Astrocyte (in vitro differentiated cells and primary cell): ENCODE data around the gene SDSL. TPM values are rescaled to one million over a fixed set of nuclear protein-coding genes. Genes with fewer than 3 reads are reported as not detected.

Experiments
- DNase-seq: peaks from one replicate; pipeline ENCODE4 v3.0.0-alpha.2; 2010; ENCODE audit warnings: low read depth
- FAIRE-seq: peaks from 2 replicates; lab custom pipeline; 2011; peaks lifted over from hg19 to GRCh38; lab: Jason Lieb, UNC
- H2AFZ ChIP-seq: 2 replicates; pipeline ENCODE4 v1.6.0; 2012; ENCODE audit warnings: low read depth, low read length, inconsistent platforms
- H3K27ac ChIP-seq: 2 replicates; pipeline ENCODE4 v1.5.1; 2011; ENCODE audit warnings: low read depth, low read length, inconsistent platforms
- H3K27me3 ChIP-seq: 2 replicates; pipeline ENCODE4 v1.6.0; 2011; ENCODE audit warnings: low read length, inconsistent platforms; ENCODE audit not compliant: insufficient read depth
- H3K36me3 ChIP-seq: 2 replicates; pipeline ENCODE4 v1.5.1; 2011; ENCODE audit warnings: low read length, inconsistent platforms; ENCODE audit not compliant: insufficient read depth
- H3K4me1 ChIP-seq: 2 replicates; pipeline ENCODE4 v1.5.1; 2011; ENCODE audit warnings: low read length, inconsistent platforms; ENCODE audit not compliant: insufficient read depth
- H3K4me2 ChIP-seq: 2 replicates; pipeline ENCODE4 v1.6.0; 2012; ENCODE audit warnings: low read length, inconsistent platforms
- H3K4me3 ChIP-seq: 2 replicates; pipeline ENCODE4 v1.5.1; 2011; ENCODE audit warnings: low read depth, mild to moderate bottlenecking, low read length, inconsistent platforms; ENCODE audit not compliant: insufficient read depth
- H3K79me2 ChIP-seq: 2 replicates; pipeline ENCODE4 v1.6.0; 2012; ENCODE audit warnings: mild to moderate bottlenecking, low read length, inconsistent platforms; ENCODE audit not compliant: insufficient read depth
- H3K9ac ChIP-seq: 2 replicates; pipeline ENCODE4 v1.6.0; 2012; ENCODE audit warnings: mild to moderate bottlenecking, low read length, inconsistent platforms
- H3K9me3 ChIP-seq: 2 replicates; pipeline ENCODE4 v1.5.1; 2012; ENCODE audit warnings: low read depth, mild to moderate bottlenecking, low read length, inconsistent platforms; ENCODE audit not compliant: insufficient read depth
- H4K20me1 ChIP-seq: 2 replicates; pipeline ENCODE4 v1.6.0; 2012; ENCODE audit warnings: low read length, inconsistent platforms; ENCODE audit not compliant: insufficient read depth
- H3K27ac Mint-ChIP-seq: one replicate; pipeline ENCODE4 v1.8.0; 2021; ENCODE audit warnings: mild to moderate bottlenecking, mixed read lengths; ENCODE audit not compliant: unreplicated experiment
- H3K27me3 Mint-ChIP-seq: one replicate; pipeline ENCODE4 v1.8.0; 2021; ENCODE audit warnings: low read depth, mixed read lengths; ENCODE audit not compliant: unreplicated experiment
- H3K36me3 Mint-ChIP-seq: one replicate; pipeline ENCODE4 v1.8.0; 2021; ENCODE audit warnings: low read depth, mixed read lengths; ENCODE audit not compliant: unreplicated experiment
- H3K4me1 Mint-ChIP-seq: one replicate; pipeline ENCODE4 v1.8.0; 2021; ENCODE audit warnings: low read depth, mixed read lengths; ENCODE audit not compliant: unreplicated experiment
- H3K4me3 Mint-ChIP-seq: one replicate; pipeline ENCODE4 v1.8.0; 2021; ENCODE audit warnings: mild to moderate bottlenecking, moderate library complexity, mixed read lengths; ENCODE audit not compliant: unreplicated experiment
- H3K9me3 Mint-ChIP-seq: one replicate; pipeline ENCODE4 v1.8.0; 2021; ENCODE audit warnings: mild to moderate bottlenecking, mixed read lengths; ENCODE audit not compliant: unreplicated experiment
- CTCF ChIP-seq: IDR thresholded peaks from 2 replicates; pipeline ENCODE4 v1.5.1; 2011; ENCODE audit warnings: low read depth, mild to moderate bottlenecking, inconsistent platforms, low read length, moderate library complexity; ENCODE audit not compliant: insufficient read depth
- EZH2 ChIP-seq: IDR thresholded peaks from 2 replicates; pipeline ENCODE4 v1.6.1; 2012; ENCODE audit warnings: mild to moderate bottlenecking, low read length, inconsistent platforms; ENCODE audit not compliant: insufficient read depth
- total RNA-seq: library from RNA; stranded (reverse); gene quantifications from 2 replicates; pipeline ENCODE4 v1.2.1, GENCODE V29; 2021

The SDSL gene
- total RNA-seq, 1 donor from 2014 or later, result 9.5 TPM

GRCh38 chr12:113382206-113382605 lies 40.0 kb upstream of the SDSL start:
- Histone ChIP-seq H3K27ac (no peak overlapping the region), H3K27me3 (no peaks in the 10 kb centered on the region), H3K36me3 (peaks cover 5% of the 10 kb centered on the region), H3K4me3 (no peak overlapping the region), H2AFZ (no peak overlapping the region), H3K9ac (no peak overlapping the region), H3K9me3 (no peaks in the 10 kb centered on the region), H4K20me1 (no peaks in the 10 kb centered on the region), H3K79me2 (no peaks in the 10 kb centered on the region), H3K4me2 (no peak overlapping the region), H3K4me1 (no peaks in the 10 kb centered on the region)
- Mint-ChIP-seq H3K4me1 (no peaks in the 10 kb centered on the region), H3K4me3 (no peak overlapping the region), H3K36me3 (peaks cover 8% of the 10 kb centered on the region), H3K9me3 (no peaks in the 10 kb centered on the region), H3K27ac (no peak overlapping the region), H3K27me3 (no peaks in the 10 kb centered on the region)
- DNase-seq (no peak), FAIRE-seq (no peak)
- TF ChIP-seq CTCF (no peak), EZH2 (no peak)

GRCh38 chr12:113384778-113385177 lies 37.4 kb upstream of the SDSL start:
- Mint-ChIP-seq H3K27ac (no peak overlapping the region), H3K36me3 (peaks cover 11% of the 10 kb centered on the region), H3K27me3 (no peaks in the 10 kb centered on the region), H3K9me3 (no peaks in the 10 kb centered on the region), H3K4me1 (no peaks in the 10 kb centered on the region), H3K4me3 (no peak overlapping the region)
- no peaks in the 10 kb centered on the region for H3K9me3 ChIP-seq
- peaks cover 6% of the 10 kb centered on the region for H3K36me3 ChIP-seq
- no peak overlapping the region for H2AFZ ChIP-seq
- H3K4me3 ChIP-seq, result no peak overlapping the region
- no peaks in the 10 kb centered on the region for H3K27me3 ChIP-seq
- no peaks in the 10 kb centered on the region for H4K20me1 ChIP-seq
- H3K4me1 ChIP-seq, result no peaks in the 10 kb centered on the region
- H3K4me2 ChIP-seq, result no peak overlapping the region
- FAIRE-seq (no peak), DNase-seq (no peak)
- H3K79me2 ChIP-seq, result no peaks in the 10 kb centered on the region
- H3K27ac ChIP-seq, result no peak overlapping the region
- H3K9ac ChIP-seq, result no peak overlapping the region
- TF ChIP-seq CTCF, result no peak
- TF ChIP-seq EZH2, result no peak

- Histone ChIP-seq H3K4me2 (no peak overlapping the region), H3K79me2 (no peaks in the 10 kb centered on the region), H3K27me3 (no peaks in the 10 kb centered on the region), H3K4me3 (no peak overlapping the region), H3K36me3 (peaks cover 5% of the 10 kb centered on the region), H3K9ac (no peak overlapping the region), H4K20me1 (no peaks in the 10 kb centered on the region), H3K9me3 (no peaks in the 10 kb centered on the region), H3K27ac (no peak overlapping the region), H3K4me1 (no peaks in the 10 kb centered on the region), H2AFZ (no peak overlapping the region)
- no peak overlapping the region for H3K4me3 Mint-ChIP-seq
- TF ChIP-seq CTCF, result no peak
- no peak for TF ChIP-seq EZH2
- H3K4me1 Mint-ChIP-seq, result no peaks in the 10 kb centered on the region
- no peak for DNase-seq
- peaks cover 11% of the 10 kb centered on the region for H3K36me3 Mint-ChIP-seq
- H3K27me3 Mint-ChIP-seq, result no peaks in the 10 kb centered on the region
- no peak overlapping the region for H3K27ac Mint-ChIP-seq
- H3K9me3 Mint-ChIP-seq, result no peaks in the 10 kb centered on the region
- FAIRE-seq, result no peak
Observed at GRCh38 chr12:113385282-113385882, 36.8 kb upstream of the SDSL start.
